Hepatocyte (in vitro differentiated cells): ENCODE data around the gene CYTH1.

ENCODE experiments used
- EZH2 ChIP-seq: fragments of 200-600 bp; sonication (generic); IDR thresholded peaks from 2 replicates; pipeline ENCODE4 v1.6.1; 2016; ENCODE audit warnings: antibody characterized with exemption, mild to moderate bottlenecking, borderline replicate concordance
- TF ChIP-seq, protein P1 (sequence below): fragments of 200-600 bp; sonication (generic); IDR thresholded peaks from 2 replicates; pipeline ENCODE4 v1.5.1; 2016; ENCODE audit warnings: antibody characterized with exemption, mild to moderate bottlenecking; ENCODE audit not compliant: poor library complexity

DNA sequence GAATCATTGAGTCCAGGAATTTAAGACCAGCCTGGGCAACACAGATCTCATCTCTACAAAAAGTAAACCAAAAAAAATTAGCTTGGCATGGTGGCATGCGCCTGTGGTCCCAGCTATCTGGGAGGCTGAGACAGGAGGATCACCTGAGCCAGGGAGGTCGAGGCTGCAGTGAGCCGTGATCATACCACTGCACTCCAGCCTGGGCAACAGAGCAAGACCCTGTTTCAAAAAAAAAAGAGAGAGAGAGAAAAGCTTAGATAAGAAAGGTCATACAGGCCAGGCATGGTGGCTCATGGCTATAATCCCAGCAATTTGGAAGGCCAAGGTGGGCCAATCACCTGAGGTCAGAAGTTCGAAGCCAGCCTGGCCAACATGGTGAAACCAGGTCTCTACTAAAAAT lies 141.4 kb downstream of the CYTH1 start:
- TF ChIP-seq, protein P1, sequence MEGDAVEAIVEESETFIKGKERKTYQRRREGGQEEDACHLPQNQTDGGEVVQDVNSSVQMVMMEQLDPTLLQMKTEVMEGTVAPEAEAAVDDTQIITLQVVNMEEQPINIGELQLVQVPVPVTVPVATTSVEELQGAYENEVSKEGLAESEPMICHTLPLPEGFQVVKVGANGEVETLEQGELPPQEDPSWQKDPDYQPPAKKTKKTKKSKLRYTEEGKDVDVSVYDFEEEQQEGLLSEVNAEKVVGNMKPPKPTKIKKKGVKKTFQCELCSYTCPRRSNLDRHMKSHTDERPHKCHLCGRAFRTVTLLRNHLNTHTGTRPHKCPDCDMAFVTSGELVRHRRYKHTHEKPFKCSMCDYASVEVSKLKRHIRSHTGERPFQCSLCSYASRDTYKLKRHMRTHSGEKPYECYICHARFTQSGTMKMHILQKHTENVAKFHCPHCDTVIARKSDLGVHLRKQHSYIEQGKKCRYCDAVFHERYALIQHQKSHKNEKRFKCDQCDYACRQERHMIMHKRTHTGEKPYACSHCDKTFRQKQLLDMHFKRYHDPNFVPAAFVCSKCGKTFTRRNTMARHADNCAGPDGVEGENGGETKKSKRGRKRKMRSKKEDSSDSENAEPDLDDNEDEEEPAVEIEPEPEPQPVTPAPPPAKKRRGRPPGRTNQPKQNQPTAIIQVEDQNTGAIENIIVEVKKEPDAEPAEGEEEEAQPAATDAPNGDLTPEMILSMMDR = no peak
- TF ChIP-seq EZH2 = no peak
